AML-193 (cell line): ENCODE measurements around the gene RPS6KA1.
"Not testable (repeated sequence)": the region's sequence is repeated elsewhere in the genome, so short reads cannot be mapped to it uniquely, and the experiment has no call there.

ENCODE experiments used
- DNase-seq, 2 experiments: peaks; one replicate each; lab custom pipeline; 2025; lab: John Stamatoyannopoulos, UW

The RPS6KA1 gene

GRCh38 chr1:26555550-26555981 is 26.0 kb downstream of the RPS6KA1 start:
- no peak for DNase-seq

GRCh38 chr1:26556111-26556510 is 26.6 kb downstream of the RPS6KA1 start:
- DNase-seq: no peak

- no peak for DNase-seq
Observed at GRCh38 chr1:26557008-26557407, 27.4 kb downstream of the RPS6KA1 start.

GRCh38 chr1:26558685-26559048 is 29.1 kb downstream of the RPS6KA1 start:
- DNase-seq: no peak

GRCh38 chr1:26560403-26560780 is 30.8 kb downstream of the RPS6KA1 start:
- no peak for DNase-seq

- no peak for DNase-seq
Observed at GRCh38 chr1:26570287-26570686, 40.7 kb downstream of the RPS6KA1 start.

- no peak for DNase-seq
Observed at GRCh38 chr1:26571381-26571780, 41.8 kb downstream of the RPS6KA1 start.

GRCh38 chr1:26574018-26574417 is 44.5 kb downstream of the RPS6KA1 start:
- DNase-seq: no peak

GRCh38 chr1:26574719-26575251 is 45.2 kb downstream of the RPS6KA1 start:
- no peak for DNase-seq

GRCh38 chr1:26575348-26575747 is 45.8 kb downstream of the RPS6KA1 start:
- DNase-seq: no peak

GRCh38 chr1:26578167-26578566 is 48.6 kb downstream of the RPS6KA1 start:
- DNase-seq: no peak

- DNase-seq: no peak
Observed at GRCh38 chr1:26579681-26580111, 50.1 kb downstream of the RPS6KA1 start.

- DNase-seq: no peak
Observed at GRCh38 chr1:26580116-26580515, 50.6 kb downstream of the RPS6KA1 start.

- no peak for DNase-seq
Observed at GRCh38 chr1:26581287-26581651, 51.7 kb downstream of the RPS6KA1 start.

GRCh38 chr1:26582053-26582835 is 52.7 kb downstream of the RPS6KA1 start:
- no peak for DNase-seq

- DNase-seq: peak; percentile 71 to 73
Observed at GRCh38 chr1:26582836-26583460, 53.4 kb downstream of the RPS6KA1 start.

GRCh38 chr1:26583646-26584485 is 54.3 kb downstream of the RPS6KA1 start:
- peak in 1 of 2 experiments; percentile 29 for DNase-seq

GRCh38 chr1:26584588-26584987 is 55.0 kb downstream of the RPS6KA1 start:
- not testable (repeated sequence) for DNase-seq

GRCh38 chr1:26585471-26585870 is 55.9 kb downstream of the RPS6KA1 start:
- DNase-seq: no peak

GRCh38 chr1:26593385-26593784 is 63.8 kb downstream of the RPS6KA1 start:
- DNase-seq: no peak

GRCh38 chr1:26594593-26594992 is 65.0 kb downstream of the RPS6KA1 start:
- DNase-seq: not testable (repeated sequence)

GRCh38 chr1:26597629-26598039 is 68.1 kb downstream of the RPS6KA1 start:
- peak; percentile 68 to 76 for DNase-seq
